ENCODE measurements around the gene RPRD2.

The RPRD2 gene

DNA sequence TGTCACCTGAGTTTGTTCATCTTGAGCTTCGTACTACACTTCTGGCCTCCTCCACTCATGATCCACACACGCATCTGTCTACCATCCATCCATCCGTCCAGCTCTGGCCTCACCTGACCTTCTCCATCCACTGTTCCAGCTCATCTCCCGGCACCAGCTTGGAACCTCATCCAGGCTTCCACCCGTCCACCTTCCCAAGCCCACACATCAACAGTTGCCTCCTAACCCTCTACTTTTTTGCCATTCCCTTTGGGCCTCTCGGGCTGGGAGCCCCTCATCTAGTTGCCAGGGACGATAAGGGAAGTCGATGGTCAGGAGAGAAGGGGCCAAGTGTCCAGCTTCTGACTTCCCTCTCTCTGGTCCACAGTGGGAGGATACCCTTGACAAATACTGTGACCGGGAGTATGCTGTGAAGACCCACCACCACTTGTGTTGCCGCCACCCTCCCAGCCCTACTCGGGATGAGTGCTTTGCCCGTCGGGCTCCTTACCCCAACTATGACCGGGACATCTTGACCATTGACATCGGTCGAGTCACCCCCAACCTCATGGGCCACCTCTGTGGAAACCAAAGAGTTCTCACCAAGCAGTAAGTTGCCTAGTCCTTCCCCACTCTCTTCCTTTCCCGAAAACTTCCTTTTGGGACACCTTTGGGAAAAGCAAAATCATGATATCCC lies 148.2 kb downstream of the RPRD2 start:
- H3K4me3 ChIP-seq (ENCODE audit: low read depth, low read length): no peak overlapping the region
- peaks cover 9% of the 10 kb centered on the region for H3K36me3 ChIP-seq
- no peak overlapping the region for H3K27ac ChIP-seq
- TF ChIP-seq, protein P1, sequence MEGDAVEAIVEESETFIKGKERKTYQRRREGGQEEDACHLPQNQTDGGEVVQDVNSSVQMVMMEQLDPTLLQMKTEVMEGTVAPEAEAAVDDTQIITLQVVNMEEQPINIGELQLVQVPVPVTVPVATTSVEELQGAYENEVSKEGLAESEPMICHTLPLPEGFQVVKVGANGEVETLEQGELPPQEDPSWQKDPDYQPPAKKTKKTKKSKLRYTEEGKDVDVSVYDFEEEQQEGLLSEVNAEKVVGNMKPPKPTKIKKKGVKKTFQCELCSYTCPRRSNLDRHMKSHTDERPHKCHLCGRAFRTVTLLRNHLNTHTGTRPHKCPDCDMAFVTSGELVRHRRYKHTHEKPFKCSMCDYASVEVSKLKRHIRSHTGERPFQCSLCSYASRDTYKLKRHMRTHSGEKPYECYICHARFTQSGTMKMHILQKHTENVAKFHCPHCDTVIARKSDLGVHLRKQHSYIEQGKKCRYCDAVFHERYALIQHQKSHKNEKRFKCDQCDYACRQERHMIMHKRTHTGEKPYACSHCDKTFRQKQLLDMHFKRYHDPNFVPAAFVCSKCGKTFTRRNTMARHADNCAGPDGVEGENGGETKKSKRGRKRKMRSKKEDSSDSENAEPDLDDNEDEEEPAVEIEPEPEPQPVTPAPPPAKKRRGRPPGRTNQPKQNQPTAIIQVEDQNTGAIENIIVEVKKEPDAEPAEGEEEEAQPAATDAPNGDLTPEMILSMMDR (IDR thresholded peaks at IDR 0.05; ENCODE audit: low read depth, low read length): no peak
- no peak for DNase-seq
- H3K27me3 ChIP-seq (ENCODE audit: insufficient read depth, low read depth, severe bottlenecking): no peaks in the 10 kb centered on the region
- no peaks in the 10 kb centered on the region for H3K9me3 ChIP-seq (ENCODE audit: severe bottlenecking)

DNA sequence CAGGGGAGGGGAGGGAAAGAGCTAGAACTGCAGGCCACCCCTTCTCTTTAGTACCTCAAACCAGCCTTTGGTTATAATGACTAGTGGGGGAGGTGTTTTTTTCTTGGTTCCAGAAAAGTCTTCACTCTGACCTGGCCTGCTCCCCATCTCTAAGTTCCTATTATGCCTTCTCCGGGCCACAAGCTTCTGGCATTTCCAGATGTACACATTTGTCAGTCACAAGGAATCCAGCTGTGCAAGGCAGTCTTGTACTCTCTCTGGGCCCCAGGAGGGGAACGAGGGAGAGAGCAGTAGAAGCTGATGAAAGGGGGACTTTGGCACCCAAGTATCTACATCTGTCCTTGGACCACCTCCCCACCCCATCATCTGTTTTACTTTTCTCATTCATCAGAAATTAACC lies 148.9 kb downstream of the RPRD2 start:
- H3K4me3 ChIP-seq (ENCODE audit: low read depth, low read length): no peak overlapping the region
- H3K9me3 ChIP-seq (ENCODE audit: severe bottlenecking): no peaks in the 10 kb centered on the region
- H3K27ac ChIP-seq: no peak overlapping the region
- no peaks in the 10 kb centered on the region for H3K27me3 ChIP-seq (ENCODE audit: insufficient read depth, low read depth, severe bottlenecking)
- H3K36me3 ChIP-seq: peaks cover 4% of the 10 kb centered on the region; the same call in 1 of the 2 replicates
- no peak for DNase-seq
- TF ChIP-seq, protein P1 (IDR thresholded peaks at IDR 0.05; ENCODE audit: low read depth, low read length): no peak

DNA sequence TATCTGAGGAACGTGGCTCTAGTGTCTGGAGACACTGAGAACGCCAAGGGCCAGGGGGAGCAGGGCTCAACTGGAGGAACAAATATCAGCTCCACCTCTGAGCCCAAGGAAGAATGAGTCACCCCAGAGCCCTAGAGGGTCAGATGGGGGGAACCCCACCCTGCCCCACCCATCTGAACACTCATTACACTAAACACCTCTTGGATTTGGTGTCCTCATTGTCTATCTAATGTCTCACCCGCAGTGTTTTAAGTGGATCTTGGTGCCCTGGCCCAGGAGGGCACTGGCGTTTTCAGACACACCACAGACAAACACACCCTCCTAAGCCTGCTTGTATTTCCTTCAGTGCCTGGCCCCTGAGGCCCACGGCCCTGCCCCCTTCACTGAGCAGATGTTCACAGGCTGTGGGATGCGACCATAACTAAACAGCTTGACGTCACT lies 149.4 kb downstream of the RPRD2 start:
- TF ChIP-seq, protein P1 (IDR thresholded peaks at IDR 0.05; ENCODE audit: low read depth, low read length): no peak
- peak; percentile 58 for DNase-seq
- no peaks in the 10 kb centered on the region for H3K27me3 ChIP-seq (ENCODE audit: insufficient read depth, low read depth, severe bottlenecking)
- no peaks in the 10 kb centered on the region for H3K36me3 ChIP-seq
- H3K27ac ChIP-seq: no peak overlapping the region
- H3K9me3 ChIP-seq (ENCODE audit: severe bottlenecking): no peaks in the 10 kb centered on the region
- H3K4me3 ChIP-seq (ENCODE audit: low read depth, low read length): no peak overlapping the region

DNA sequence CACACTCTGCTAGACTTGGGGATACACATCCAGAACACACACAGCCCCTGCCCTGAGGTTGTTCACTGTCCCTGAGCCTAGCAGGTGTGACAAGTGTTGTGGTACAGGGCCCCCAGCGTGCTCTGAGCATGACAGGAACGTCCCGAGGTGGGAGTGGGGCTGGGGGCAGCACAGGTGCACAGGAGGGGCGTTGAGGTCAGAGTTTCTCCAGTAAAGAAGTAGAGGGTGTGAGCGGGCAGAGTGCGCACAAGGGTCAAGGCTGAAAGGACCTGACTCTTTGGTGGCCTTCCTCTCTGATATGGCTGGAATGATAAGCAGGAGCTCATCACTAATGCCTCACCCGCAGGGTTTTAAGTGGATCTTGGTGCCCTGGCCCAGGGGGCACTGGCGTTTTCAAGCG lies 150.3 kb downstream of the RPRD2 start:
- DNase-seq: no peak
- Histone ChIP-seq H3K4me3 (ENCODE audit: low read depth, low read length) (no peak overlapping the region), H3K36me3 (no peaks in the 10 kb centered on the region), H3K27me3 (ENCODE audit: insufficient read depth, low read depth, severe bottlenecking) (no peaks in the 10 kb centered on the region), H3K9me3 (ENCODE audit: severe bottlenecking) (no peaks in the 10 kb centered on the region), H3K27ac (no peak overlapping the region; the same call in 1 of the 2 replicates)
- TF ChIP-seq, protein P1 (IDR thresholded peaks at IDR 0.05; ENCODE audit: low read depth, low read length): no peak

DNA sequence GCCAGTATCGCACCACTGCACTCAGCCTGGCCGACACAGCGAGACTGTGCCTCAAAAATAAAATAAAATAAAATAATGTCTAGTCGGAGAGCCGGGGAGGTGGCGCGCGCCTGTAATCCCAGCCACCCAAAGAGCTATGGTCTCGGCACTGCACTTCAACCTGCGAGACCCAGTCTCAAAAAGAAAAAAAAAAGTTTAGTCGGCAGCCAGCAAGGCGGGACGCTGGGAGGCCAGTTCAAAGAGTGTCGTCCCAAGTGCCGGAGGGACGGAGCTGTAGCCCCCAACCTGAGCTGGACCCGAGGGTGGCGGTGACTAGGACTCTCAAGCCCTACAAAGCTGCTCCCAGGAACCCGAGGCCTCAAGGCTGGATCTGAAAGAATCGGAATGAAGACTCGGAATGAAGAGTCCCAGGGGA lies 151.0 kb downstream of the RPRD2 start:
- Histone ChIP-seq H3K27me3 (ENCODE audit: insufficient read depth, low read depth, severe bottlenecking) (no peaks in the 10 kb centered on the region), H3K36me3 (no peaks in the 10 kb centered on the region), H3K4me3 (ENCODE audit: low read depth, low read length) (peak overlapping the region; percentile 56), H3K27ac (peak overlapping the region; percentile 72), H3K9me3 (ENCODE audit: severe bottlenecking) (no peaks in the 10 kb centered on the region)
- no peak for DNase-seq
- TF ChIP-seq, protein P1 (IDR thresholded peaks at IDR 0.05; ENCODE audit: low read depth, low read length): no peak
